Adrenal gland (tissue), 5 donors: Measurements from ENCODE around the gene DMXL1.

Experiments
- POLR2A ChIP-seq, 2 donors: fragments of 450-650 bp; IDR thresholded peaks; one replicate each; pipeline ENCODE4 v1.6.1; 2017; ENCODE audit warnings: antibody characterized with exemption in 2 of 2, mild to moderate bottlenecking in 2 of 2, moderate library complexity in 1 of 2
- TF ChIP-seq, protein P1 (sequence below), 6 experiments: fragments of 450-650 bp in 4 of 6; fragments of 200-600 bp in 2 of 6; sonication (generic) in 1 of 6; IDR thresholded peaks; 1 replicate in 5 of 6; 2 replicates in 1 of 6; pipeline versions ENCODE4 v1.5.1 to v1.8.0; 2016 to 2021; ENCODE audit warnings: antibody characterized with exemption in 6 of 6, mild to moderate bottlenecking in 2 of 6, moderate library complexity in 1 of 6
- donor health status: DM: no; HTN: no; CAD: no.

DNA sequence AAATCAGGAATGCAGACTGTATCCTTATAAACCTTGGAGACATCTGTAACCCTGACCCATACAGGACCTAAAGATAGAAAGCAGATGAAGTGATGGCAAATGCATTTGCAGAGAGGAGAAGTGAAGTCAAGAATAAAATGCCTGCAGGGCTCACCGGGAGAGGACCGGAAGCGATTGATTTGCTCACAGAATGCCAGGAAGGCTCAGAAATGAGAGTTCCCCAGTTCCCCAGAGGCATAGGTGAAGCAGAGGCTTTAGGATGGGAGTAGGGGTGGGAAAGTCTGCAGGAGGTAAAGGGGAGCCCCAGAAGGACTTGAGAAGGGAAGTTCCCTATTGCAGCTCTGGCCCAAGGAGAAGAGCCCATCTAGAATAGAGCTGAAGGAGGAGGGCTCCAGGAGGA lies 221.0 kb downstream of the DMXL1 start:
- TF ChIP-seq, protein P1, sequence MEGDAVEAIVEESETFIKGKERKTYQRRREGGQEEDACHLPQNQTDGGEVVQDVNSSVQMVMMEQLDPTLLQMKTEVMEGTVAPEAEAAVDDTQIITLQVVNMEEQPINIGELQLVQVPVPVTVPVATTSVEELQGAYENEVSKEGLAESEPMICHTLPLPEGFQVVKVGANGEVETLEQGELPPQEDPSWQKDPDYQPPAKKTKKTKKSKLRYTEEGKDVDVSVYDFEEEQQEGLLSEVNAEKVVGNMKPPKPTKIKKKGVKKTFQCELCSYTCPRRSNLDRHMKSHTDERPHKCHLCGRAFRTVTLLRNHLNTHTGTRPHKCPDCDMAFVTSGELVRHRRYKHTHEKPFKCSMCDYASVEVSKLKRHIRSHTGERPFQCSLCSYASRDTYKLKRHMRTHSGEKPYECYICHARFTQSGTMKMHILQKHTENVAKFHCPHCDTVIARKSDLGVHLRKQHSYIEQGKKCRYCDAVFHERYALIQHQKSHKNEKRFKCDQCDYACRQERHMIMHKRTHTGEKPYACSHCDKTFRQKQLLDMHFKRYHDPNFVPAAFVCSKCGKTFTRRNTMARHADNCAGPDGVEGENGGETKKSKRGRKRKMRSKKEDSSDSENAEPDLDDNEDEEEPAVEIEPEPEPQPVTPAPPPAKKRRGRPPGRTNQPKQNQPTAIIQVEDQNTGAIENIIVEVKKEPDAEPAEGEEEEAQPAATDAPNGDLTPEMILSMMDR (IDR thresholded peaks at IDR 0.05) = no peak
- TF ChIP-seq POLR2A (IDR thresholded peaks at IDR 0.05) = no peak
